B cell (primary cell): Measurements from ENCODE around the gene ACP1.

ENCODE experiments used
- CTCF ChIP-seq: fragments of 200-600 bp; IDR thresholded peaks from one replicate; pipeline ENCODE4 v1.8.0; 2022; ENCODE audit warnings: antibody characterized with exemption, mild to moderate bottlenecking
- EZH2 ChIP-seq: IDR thresholded peaks from 2 replicates; pipeline ENCODE4 v1.6.1; 2012; ENCODE audit warnings: borderline replicate concordance, low read depth, mild to moderate bottlenecking, moderate library complexity, low read length; ENCODE audit not compliant: insufficient read depth, poor library complexity, severe bottlenecking

GRCh38 chr2:317501-318424 lies 53.0 kb downstream of the ACP1 start:
- no peak for TF ChIP-seq CTCF
- no peak for TF ChIP-seq EZH2
